ENCODE measurements around the gene VPS29. TPM values are rescaled to one million over a fixed set of nuclear protein-coding genes. Genes with fewer than 3 reads are reported as not detected.
"Not testable (repeated sequence)": the region's sequence is repeated elsewhere in the genome, so short reads cannot be mapped to it uniquely, and the experiment has no call there.

Gene VPS29
- total RNA-seq, 1 experiment from 2014 or later: 66.3 TPM

- no peak for TF ChIP-seq ZBTB21 (CRISPR knock-in tag; IDR thresholded peaks at IDR 0.05; ENCODE audit: borderline replicate concordance)
- TF ChIP-seq MYBL2 (CRISPR knock-in tag; IDR thresholded peaks at IDR 0.05): no peak
- TF ChIP-seq, protein P1, sequence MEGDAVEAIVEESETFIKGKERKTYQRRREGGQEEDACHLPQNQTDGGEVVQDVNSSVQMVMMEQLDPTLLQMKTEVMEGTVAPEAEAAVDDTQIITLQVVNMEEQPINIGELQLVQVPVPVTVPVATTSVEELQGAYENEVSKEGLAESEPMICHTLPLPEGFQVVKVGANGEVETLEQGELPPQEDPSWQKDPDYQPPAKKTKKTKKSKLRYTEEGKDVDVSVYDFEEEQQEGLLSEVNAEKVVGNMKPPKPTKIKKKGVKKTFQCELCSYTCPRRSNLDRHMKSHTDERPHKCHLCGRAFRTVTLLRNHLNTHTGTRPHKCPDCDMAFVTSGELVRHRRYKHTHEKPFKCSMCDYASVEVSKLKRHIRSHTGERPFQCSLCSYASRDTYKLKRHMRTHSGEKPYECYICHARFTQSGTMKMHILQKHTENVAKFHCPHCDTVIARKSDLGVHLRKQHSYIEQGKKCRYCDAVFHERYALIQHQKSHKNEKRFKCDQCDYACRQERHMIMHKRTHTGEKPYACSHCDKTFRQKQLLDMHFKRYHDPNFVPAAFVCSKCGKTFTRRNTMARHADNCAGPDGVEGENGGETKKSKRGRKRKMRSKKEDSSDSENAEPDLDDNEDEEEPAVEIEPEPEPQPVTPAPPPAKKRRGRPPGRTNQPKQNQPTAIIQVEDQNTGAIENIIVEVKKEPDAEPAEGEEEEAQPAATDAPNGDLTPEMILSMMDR (IDR thresholded peaks at IDR 0.05): no peak
- TF ChIP-seq RORB (CRISPR knock-in tag; IDR thresholded peaks at IDR 0.05): no peak
- TF ChIP-seq, protein P2, sequence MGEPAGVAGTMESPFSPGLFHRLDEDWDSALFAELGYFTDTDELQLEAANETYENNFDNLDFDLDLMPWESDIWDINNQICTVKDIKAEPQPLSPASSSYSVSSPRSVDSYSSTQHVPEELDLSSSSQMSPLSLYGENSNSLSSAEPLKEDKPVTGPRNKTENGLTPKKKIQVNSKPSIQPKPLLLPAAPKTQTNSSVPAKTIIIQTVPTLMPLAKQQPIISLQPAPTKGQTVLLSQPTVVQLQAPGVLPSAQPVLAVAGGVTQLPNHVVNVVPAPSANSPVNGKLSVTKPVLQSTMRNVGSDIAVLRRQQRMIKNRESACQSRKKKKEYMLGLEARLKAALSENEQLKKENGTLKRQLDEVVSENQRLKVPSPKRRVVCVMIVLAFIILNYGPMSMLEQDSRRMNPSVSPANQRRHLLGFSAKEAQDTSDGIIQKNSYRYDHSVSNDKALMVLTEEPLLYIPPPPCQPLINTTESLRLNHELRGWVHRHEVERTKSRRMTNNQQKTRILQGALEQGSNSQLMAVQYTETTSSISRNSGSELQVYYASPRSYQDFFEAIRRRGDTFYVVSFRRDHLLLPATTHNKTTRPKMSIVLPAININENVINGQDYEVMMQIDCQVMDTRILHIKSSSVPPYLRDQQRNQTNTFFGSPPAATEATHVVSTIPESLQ (CRISPR knock-in tag; IDR thresholded peaks at IDR 0.05): no peak
- no peak for TF ChIP-seq ZNF281 (CRISPR knock-in tag; IDR thresholded peaks at IDR 0.05)
Measured at GRCh38 chr12:110466791-110467190, 35.1 kb downstream of the VPS29 start (continued).

GRCh38 chr12:110465765-110466164, 36.1 kb downstream of the VPS29 start:
- CTCF ChIA-PET: interaction anchor here (1.0 kb wide), 1 partner anchor 16 kb away, joined by 4 read pairs; the partner anchor contains the start of gene ARPC3
- DNase-seq (ENCODE audit: low spot score); H3K27me3 Mint-ChIP-seq (ENCODE audit: low read depth); H3K9me3 Mint-ChIP-seq; POLR2A ChIA-PET; H3K27ac Mint-ChIP-seq; H3K4me3 Mint-ChIP-seq; ATAC-seq: not testable (repeated sequence)
- peaks cover 22% of the 10 kb centered on the region for H3K4me1 Mint-ChIP-seq
- peaks cover 26% of the 10 kb centered on the region for H3K36me3 Mint-ChIP-seq

DNA sequence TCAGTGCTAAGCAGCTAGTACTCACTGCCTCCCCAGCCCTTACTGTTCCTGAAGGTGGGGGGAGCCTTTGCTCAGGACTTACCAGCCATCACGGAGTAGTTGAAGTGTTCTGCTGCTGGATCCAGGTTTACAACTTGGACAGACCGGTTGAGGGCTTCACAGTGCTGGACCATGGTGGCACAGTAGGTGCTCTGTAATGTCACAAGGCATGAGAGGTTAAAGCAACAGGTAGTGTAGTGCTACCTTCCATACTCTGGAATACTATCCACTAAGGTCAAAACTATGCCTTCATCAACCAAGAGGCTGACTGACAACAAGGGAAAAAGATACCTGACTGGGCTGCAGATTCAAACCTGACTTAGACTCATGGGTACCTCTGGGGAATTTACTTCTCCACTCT, 36.9 kb downstream of the VPS29 start:
- CTCF ChIA-PET: interaction anchor here (0.7 kb wide), 1 partner anchor 37 kb away, joined by 5 read pairs; the partner anchor contains the start of gene VPS29
- Mint-ChIP-seq H3K9me3 (no peaks in the 10 kb centered on the region), H3K36me3 (peaks cover 32% of the 10 kb centered on the region), H3K27ac (no peak overlapping the region), H3K4me3 (no peak overlapping the region), H3K4me1 (peaks cover 22% of the 10 kb centered on the region), H3K27me3 (ENCODE audit: low read depth) (no peaks in the 10 kb centered on the region)
- POLR2A ChIA-PET: interaction anchor here (0.7 kb wide), 1 partner anchor 117 kb away, joined by 7 read pairs; no protein-coding TSS in a partner anchor
- no peak for DNase-seq (ENCODE audit: low spot score)
- ATAC-seq: no peak
- TF ChIP-seq SMAD3 (CRISPR knock-in tag; IDR thresholded peaks at IDR 0.05; ENCODE audit: borderline replicate concordance) (no peak), ZNF219 (CRISPR knock-in tag; IDR thresholded peaks at IDR 0.05; ENCODE audit: borderline replicate concordance) (no peak), FOXK1 (CRISPR knock-in tag; IDR thresholded peaks at IDR 0.05) (no peak), USF1 (CRISPR knock-in tag; IDR thresholded peaks at IDR 0.05) (no peak), NR2C2 (CRISPR knock-in tag; IDR thresholded peaks at IDR 0.05) (no peak), MXD4 (CRISPR knock-in tag; IDR thresholded peaks at IDR 0.05; ENCODE audit: borderline replicate concordance) (no peak), ZNF396 (CRISPR knock-in tag; IDR thresholded peaks at IDR 0.05; ENCODE audit: borderline replicate concordance) (no peak), STAT6 (CRISPR knock-in tag; conservative IDR thresholded peaks at IDR 0.05; ENCODE audit: low read depth) (no peak), NFATC4 (CRISPR knock-in tag; IDR thresholded peaks at IDR 0.05) (no peak), ZNF263 (CRISPR knock-in tag; IDR thresholded peaks at IDR 0.05; ENCODE audit: low read depth) (no peak)
- TF ChIP-seq, protein P3, sequence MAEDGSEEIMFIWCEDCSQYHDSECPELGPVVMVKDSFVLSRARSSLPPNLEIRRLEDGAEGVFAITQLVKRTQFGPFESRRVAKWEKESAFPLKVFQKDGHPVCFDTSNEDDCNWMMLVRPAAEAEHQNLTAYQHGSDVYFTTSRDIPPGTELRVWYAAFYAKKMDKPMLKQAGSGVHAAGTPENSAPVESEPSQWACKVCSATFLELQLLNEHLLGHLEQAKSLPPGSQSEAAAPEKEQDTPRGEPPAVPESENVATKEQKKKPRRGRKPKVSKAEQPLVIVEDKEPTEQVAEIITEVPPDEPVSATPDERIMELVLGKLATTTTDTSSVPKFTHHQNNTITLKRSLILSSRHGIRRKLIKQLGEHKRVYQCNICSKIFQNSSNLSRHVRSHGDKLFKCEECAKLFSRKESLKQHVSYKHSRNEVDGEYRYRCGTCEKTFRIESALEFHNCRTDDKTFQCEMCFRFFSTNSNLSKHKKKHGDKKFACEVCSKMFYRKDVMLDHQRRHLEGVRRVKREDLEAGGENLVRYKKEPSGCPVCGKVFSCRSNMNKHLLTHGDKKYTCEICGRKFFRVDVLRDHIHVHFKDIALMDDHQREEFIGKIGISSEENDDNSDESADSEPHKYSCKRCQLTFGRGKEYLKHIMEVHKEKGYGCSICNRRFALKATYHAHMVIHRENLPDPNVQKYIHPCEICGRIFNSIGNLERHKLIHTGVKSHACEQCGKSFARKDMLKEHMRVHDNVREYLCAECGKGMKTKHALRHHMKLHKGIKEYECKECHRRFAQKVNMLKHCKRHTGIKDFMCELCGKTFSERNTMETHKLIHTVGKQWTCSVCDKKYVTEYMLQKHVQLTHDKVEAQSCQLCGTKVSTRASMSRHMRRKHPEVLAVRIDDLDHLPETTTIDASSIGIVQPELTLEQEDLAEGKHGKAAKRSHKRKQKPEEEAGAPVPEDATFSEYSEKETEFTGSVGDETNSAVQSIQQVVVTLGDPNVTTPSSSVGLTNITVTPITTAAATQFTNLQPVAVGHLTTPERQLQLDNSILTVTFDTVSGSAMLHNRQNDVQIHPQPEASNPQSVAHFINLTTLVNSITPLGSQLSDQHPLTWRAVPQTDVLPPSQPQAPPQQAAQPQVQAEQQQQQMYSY (CRISPR knock-in tag; IDR thresholded peaks at IDR 0.05): no peak
- TF ChIP-seq, protein P4, sequence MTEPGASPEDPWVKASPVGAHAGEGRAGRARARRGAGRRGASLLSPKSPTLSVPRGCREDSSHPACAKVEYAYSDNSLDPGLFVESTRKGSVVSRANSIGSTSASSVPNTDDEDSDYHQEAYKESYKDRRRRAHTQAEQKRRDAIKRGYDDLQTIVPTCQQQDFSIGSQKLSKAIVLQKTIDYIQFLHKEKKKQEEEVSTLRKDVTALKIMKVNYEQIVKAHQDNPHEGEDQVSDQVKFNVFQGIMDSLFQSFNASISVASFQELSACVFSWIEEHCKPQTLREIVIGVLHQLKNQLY (CRISPR knock-in tag; IDR thresholded peaks at IDR 0.05): no peak

Measured in WTC11 (cell line).